ENCODE results near the gene PI4K2A.
"Not testable (repeated sequence)": the region's sequence is repeated elsewhere in the genome, so short reads cannot be mapped to it uniquely, and the experiment has no call there.

The PI4K2A gene

GRCh38 chr10:97667463-97667862 is 27.0 kb downstream of the PI4K2A start:
- FAIRE-seq (no peak), DNase-seq (ENCODE audit: insufficient read length, low spot score) (no peak)

- FAIRE-seq (no peak), DNase-seq (ENCODE audit: insufficient read length, low spot score) (no peak)
Measured at GRCh38 chr10:97669571-97669970, 29.1 kb downstream of the PI4K2A start.

GRCh38 chr10:97673736-97674525 is 33.5 kb downstream of the PI4K2A start:
- no peak for FAIRE-seq
- no peak for DNase-seq (ENCODE audit: insufficient read length, low spot score)

GRCh38 chr10:97675222-97675621 is 34.8 kb downstream of the PI4K2A start:
- no peak for FAIRE-seq
- DNase-seq (ENCODE audit: insufficient read length, low spot score) = no peak

GRCh38 chr10:97676770-97677581 is 36.5 kb downstream of the PI4K2A start:
- FAIRE-seq (peak; percentile 86), DNase-seq (ENCODE audit: insufficient read length, low spot score) (peak; percentile 52)

GRCh38 chr10:97679594-97679993 is 39.1 kb downstream of the PI4K2A start:
- DNase-seq (ENCODE audit: insufficient read length, low spot score) (no peak), FAIRE-seq (no peak)

- DNase-seq (ENCODE audit: insufficient read length, low spot score) (no peak), FAIRE-seq (no peak)
Measured at GRCh38 chr10:97682042-97682441, 41.6 kb downstream of the PI4K2A start.

- DNase-seq (ENCODE audit: insufficient read length, low spot score) = no peak
- no peak for FAIRE-seq
Measured at GRCh38 chr10:97683556-97684367, 43.3 kb downstream of the PI4K2A start.

GRCh38 chr10:97684368-97684713 is 43.9 kb downstream of the PI4K2A start:
- FAIRE-seq; DNase-seq (ENCODE audit: insufficient read length, low spot score): not testable (repeated sequence)

GRCh38 chr10:97684866-97685394 is 44.5 kb downstream of the PI4K2A start:
- DNase-seq (ENCODE audit: insufficient read length, low spot score) (no peak), FAIRE-seq (no peak)

- FAIRE-seq = no peak
- DNase-seq (ENCODE audit: insufficient read length, low spot score) = no peak
Measured at GRCh38 chr10:97685395-97685958, 45.0 kb downstream of the PI4K2A start.

- FAIRE-seq (no peak), DNase-seq (ENCODE audit: insufficient read length, low spot score) (no peak)
Measured at GRCh38 chr10:97686301-97686961, 46.0 kb downstream of the PI4K2A start.

GRCh38 chr10:97686962-97687784 is 46.7 kb downstream of the PI4K2A start, which contains the start of gene AVPI1:
Gene AVPI1, minus strand, starts transcription at chr10:97687241. Its CDS starts 7,336 bp downstream, at chr10:97679905.
- peak; percentile 51 for FAIRE-seq
- peak; percentile 88 for DNase-seq (ENCODE audit: insufficient read length, low spot score)

GRCh38 chr10:97687785-97688781 is 47.6 kb downstream of the PI4K2A start:
- DNase-seq (ENCODE audit: insufficient read length, low spot score) (no peak), FAIRE-seq (no peak)

GRCh38 chr10:97689559-97690020 is 49.1 kb downstream of the PI4K2A start:
- FAIRE-seq (no peak), DNase-seq (ENCODE audit: insufficient read length, low spot score) (no peak)

GRCh38 chr10:97690133-97690532 is 49.7 kb downstream of the PI4K2A start:
- FAIRE-seq (no peak), DNase-seq (ENCODE audit: insufficient read length, low spot score) (no peak)

GRCh38 chr10:97698072-97698655 is 57.7 kb downstream of the PI4K2A start:
- not testable (repeated sequence) for DNase-seq (ENCODE audit: insufficient read length, low spot score); FAIRE-seq

Measured in GM19239 (cell line).